ENCODE results near the gene SMOC1.

- TF ChIP-seq POLR2A (IDR thresholded peaks at IDR 0.05): no peak
- no peak for TF ChIP-seq CTCF (IDR thresholded peaks at IDR 0.05)
Observed at GRCh38 chr14:69855180-69855832, 23.9 kb upstream of the SMOC1 start.
